Vagina (tissue), 2 donors: ENCODE results near the gene CARHSP1.

Experiments
- POLR2A ChIP-seq, 2 donors: fragments of 450-650 bp; IDR thresholded peaks; one replicate each; pipeline ENCODE4 v1.6.1; 2017; ENCODE audit warnings: antibody characterized with exemption in 2 of 2, mild to moderate bottlenecking in 2 of 2, moderate library complexity in 2 of 2
- TF ChIP-seq, protein P1 (sequence below), 3 experiments: fragments of 450-650 bp in 2 of 3; fragments of 200-600 bp in 1 of 3; sonication (generic) in 1 of 3; IDR thresholded peaks; one replicate each; pipeline ENCODE4 v1.5.1; 2017 to 2019; ENCODE audit warnings: antibody characterized with exemption in 3 of 3, mild to moderate bottlenecking in 2 of 3, moderate library complexity in 2 of 3

GRCh38 chr16:8812162-8812843, 56.5 kb downstream of the CARHSP1 start:
- TF ChIP-seq, protein P1, sequence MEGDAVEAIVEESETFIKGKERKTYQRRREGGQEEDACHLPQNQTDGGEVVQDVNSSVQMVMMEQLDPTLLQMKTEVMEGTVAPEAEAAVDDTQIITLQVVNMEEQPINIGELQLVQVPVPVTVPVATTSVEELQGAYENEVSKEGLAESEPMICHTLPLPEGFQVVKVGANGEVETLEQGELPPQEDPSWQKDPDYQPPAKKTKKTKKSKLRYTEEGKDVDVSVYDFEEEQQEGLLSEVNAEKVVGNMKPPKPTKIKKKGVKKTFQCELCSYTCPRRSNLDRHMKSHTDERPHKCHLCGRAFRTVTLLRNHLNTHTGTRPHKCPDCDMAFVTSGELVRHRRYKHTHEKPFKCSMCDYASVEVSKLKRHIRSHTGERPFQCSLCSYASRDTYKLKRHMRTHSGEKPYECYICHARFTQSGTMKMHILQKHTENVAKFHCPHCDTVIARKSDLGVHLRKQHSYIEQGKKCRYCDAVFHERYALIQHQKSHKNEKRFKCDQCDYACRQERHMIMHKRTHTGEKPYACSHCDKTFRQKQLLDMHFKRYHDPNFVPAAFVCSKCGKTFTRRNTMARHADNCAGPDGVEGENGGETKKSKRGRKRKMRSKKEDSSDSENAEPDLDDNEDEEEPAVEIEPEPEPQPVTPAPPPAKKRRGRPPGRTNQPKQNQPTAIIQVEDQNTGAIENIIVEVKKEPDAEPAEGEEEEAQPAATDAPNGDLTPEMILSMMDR (IDR thresholded peaks at IDR 0.05), result no peak
- TF ChIP-seq POLR2A (IDR thresholded peaks at IDR 0.05), result no peak
